AG09319 (cell line): ENCODE data around the gene SLC26A8.
"Not testable (repeated sequence)": the region's sequence is repeated elsewhere in the genome, so short reads cannot be mapped to it uniquely, and the experiment has no call there.

ENCODE experiments used
- DNase-seq: peaks from one replicate; pipeline ENCODE4 v3.0.0-alpha.2; 2010; ENCODE audit warnings: low read depth; ENCODE audit errors: extremely low read depth
- CTCF ChIP-seq: IDR thresholded peaks from 2 replicates; pipeline ENCODE4 v1.5.1; 2011; ENCODE audit warnings: low read depth, mild to moderate bottlenecking, inconsistent platforms, low read length, moderate library complexity

Gene SLC26A8

GRCh38 chr6:35919827-35920751, 104.4 kb downstream of the SLC26A8 start:
- no peak for TF ChIP-seq CTCF
- peak; percentile 10 for DNase-seq

- DNase-seq: no peak
- TF ChIP-seq CTCF: no peak
These were observed 105.2 kb downstream of the SLC26A8 start for GRCh38 chr6:35919085-35919826.

- not testable (repeated sequence) for DNase-seq
These were observed 107.5 kb downstream of the SLC26A8 start for GRCh38 chr6:35916893-35917292.

DNA sequence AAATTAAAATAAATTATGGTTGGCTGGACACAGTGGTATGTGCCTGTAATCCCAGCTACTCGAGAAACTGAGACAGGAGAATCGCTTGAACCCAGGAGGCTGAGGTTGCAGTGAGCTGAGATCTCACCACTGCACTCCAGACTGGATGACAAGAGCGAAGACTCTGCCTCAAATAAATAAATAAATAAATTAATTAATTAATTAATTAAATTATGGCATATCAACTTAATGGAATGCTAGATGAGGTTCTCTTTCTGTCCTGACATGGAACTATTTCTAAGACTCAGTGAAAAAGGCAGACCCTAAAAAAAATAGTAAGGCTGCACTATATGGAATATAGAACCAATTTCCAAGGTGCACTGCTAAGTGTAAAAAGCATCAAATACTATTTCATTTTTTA, 108.4 kb downstream of the SLC26A8 start:
- no peak for DNase-seq
- no peak for TF ChIP-seq CTCF

DNA sequence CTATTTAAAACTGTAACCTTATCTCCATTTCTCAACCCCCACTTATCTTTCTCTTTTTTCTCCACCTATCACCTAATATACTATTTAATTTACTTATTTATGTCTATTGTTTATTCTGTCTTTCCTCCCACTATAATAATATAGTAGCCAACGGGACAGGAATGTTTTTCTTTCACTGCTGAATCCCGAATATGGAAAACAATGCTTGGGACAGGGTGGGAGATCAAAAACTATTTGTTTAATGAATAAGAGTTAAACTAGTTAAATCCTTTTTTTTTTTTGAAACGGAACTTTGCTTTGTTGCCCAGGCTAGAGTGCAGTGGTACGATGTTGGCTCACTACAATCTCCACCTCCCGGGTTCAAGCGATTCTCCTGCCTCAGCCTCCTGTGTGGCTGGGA, 109.9 kb downstream of the SLC26A8 start:
- no peak for DNase-seq
- no peak for TF ChIP-seq CTCF

DNA sequence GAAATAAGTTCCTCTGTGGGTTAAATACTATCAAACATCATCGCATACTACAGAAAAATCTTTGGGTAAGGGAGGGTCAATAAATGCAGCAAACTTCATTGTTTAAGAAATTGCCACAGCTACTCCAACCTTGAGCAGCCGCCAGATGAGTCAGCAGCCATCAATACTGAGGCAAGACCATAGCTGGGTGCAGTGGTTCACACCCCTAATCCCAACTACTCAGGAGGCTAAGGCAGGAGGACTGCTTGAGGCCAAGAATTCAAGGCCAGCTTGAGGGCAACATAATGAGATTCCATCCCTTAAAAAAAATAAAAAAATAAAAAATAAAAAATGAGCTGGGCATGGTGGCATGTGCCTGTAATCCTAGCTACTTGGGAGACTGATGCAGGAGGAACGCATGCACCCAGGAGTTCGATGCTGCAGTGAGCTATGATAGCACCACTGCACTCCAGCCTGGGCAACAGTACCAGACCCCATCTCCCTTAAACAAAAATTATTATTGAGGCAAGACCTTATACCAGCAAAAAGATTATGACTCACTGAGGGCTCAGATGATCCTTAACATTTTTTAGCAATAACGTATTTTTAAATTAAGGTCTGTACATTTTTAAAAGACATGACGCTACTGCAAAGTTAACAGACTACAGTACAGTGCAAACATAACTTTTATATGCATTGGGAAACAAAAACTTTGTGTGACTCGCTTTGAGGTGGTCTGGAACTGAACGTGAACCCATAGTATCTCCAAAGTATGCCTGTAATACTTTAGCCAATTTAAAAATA, 112.4 kb downstream of the SLC26A8 start:
- DNase-seq: no peak
- no peak for TF ChIP-seq CTCF

- not testable (repeated sequence) for DNase-seq
These were observed 114.9 kb downstream of the SLC26A8 start for GRCh38 chr6:35909571-35909970.

DNA sequence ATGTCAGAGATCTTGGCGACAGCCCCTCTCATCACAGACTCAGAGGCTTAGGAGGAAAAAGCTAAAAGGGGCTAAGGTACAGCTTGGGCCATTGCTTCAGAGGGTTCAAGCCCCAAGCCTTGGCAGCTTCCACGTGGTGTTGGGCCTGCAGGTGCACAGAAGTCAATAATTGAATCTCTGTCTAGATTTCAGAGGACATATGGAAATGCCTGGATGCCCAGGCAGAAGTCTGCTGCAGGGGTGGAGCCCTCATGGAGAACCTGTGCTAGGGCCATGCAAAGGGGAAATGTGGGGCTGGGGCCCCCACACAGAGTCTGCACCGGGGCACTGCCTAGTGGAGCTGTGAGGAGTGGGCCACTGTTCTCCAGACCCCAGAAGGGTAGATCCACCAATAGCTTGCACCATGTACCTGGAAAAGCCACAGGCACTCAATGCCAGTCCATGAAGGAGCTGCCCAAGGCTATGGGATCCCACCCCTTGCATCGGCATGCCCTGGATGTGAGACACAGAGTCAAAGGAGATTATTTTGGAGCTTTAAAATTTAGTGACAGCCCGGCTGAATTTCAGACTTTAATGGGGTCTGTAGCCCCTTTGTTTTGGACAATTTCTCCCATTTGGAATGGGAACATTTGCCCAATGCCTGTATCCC, 115.6 kb downstream of the SLC26A8 start:
- DNase-seq: not testable (repeated sequence)
